ENCODE measurements around the gene MTCH2. TPM values are rescaled to one million over a fixed set of nuclear protein-coding genes. Genes with fewer than 3 reads are reported as not detected.
"Not testable (repeated sequence)": the region's sequence is repeated elsewhere in the genome, so short reads cannot be mapped to it uniquely, and the experiment has no call there.

The MTCH2 gene
- total RNA-seq, 1 experiment from 2014 or later: 138 TPM

- H3K27me3 ChIP-seq (ENCODE audit: insufficient read depth, low read length): no peaks in the 10 kb centered on the region
- H3K79me2 ChIP-seq (ENCODE audit: insufficient read depth, low read length): no peaks in the 10 kb centered on the region
- TF ChIP-seq TCF7L2 (IDR thresholded peaks at IDR 0.05; ENCODE audit: borderline replicate concordance, extremely low read depth, insufficient read depth, insufficient read length) (no peak), EZH2phosphoT487 (IDR thresholded peaks at IDR 0.05; ENCODE audit: borderline replicate concordance) (no peak), SIN3A (IDR thresholded peaks at IDR 0.05; ENCODE audit: low read depth) (no peak), EZH2 (IDR thresholded peaks at IDR 0.05) (no peak), MAX (IDR thresholded peaks at IDR 0.05) (no peak), POLR2A (IDR thresholded peaks at IDR 0.05; ENCODE audit: borderline replicate concordance, extremely low read depth, insufficient read depth, insufficient read length) (no peak), FOSL1 (IDR thresholded peaks at IDR 0.05; ENCODE audit: low read depth) (no peak), SRF (IDR thresholded peaks at IDR 0.05; ENCODE audit: low read depth) (no peak), ZNF274 (IDR thresholded peaks at IDR 0.05; ENCODE audit: low read depth, low read length) (no peak), REST (IDR thresholded peaks at IDR 0.05; ENCODE audit: low read depth) (no peak), CEBPB (IDR thresholded peaks at IDR 0.05; ENCODE audit: low read depth) (no peak), SP1 (IDR thresholded peaks at IDR 0.05; ENCODE audit: low read depth) (no peak), POLR2AphosphoS5 (IDR thresholded peaks at IDR 0.05; ENCODE audit: low read depth, low read length) (no peak)
- no TSS peak for BruUV-seq (replicated peaks)
- H3K9ac ChIP-seq (ENCODE audit: low read length): no peak overlapping the region
- H3K9me2 ChIP-seq (ENCODE audit: insufficient read depth): 0 out of 2 replicates have a peak, but pooled peaks cover 4% of the 10 kb centered on the region
- H3K4me2 ChIP-seq (ENCODE audit: low read length): no peak overlapping the region
- ATAC-seq (no peak), DNase-seq (ENCODE audit: low read depth, low spot score) (no peak)
- H3K36me3 ChIP-seq (ENCODE audit: control insufficient read depth in 1 of 2, insufficient read depth in 2 of 2, low read length in 2 of 2): no peaks in the 10 kb centered on the region
- H3K9me3 ChIP-seq (ENCODE audit: control insufficient read depth in 1 of 2, insufficient read depth in 1 of 2, low read depth in 1 of 2, low read length in 2 of 2): no peaks in the 10 kb centered on the region
- intact Hi-C loops (cut with micrococcal nuclease): no loop called here
- ChIA-PET RAD21 (ENCODE audit: low non-redundant PET in 1 of 2, low total read pairs in 2 of 2, uncharacterized antibody in 2 of 2, unreplicated experiment in 2 of 2) (no interaction called here), POLR2A (no interaction called here), CTCF (no interaction called here)
- H4K20me1 ChIP-seq (ENCODE audit: insufficient read depth): no peaks in the 10 kb centered on the region
- H3K27ac ChIP-seq (ENCODE audit: low read depth, low read length): no peak overlapping the region
- no peak overlapping the region for H3K4me3 ChIP-seq (replicated peaks in 1 of 2; ENCODE audit: low read depth in 1 of 2, low read length in 2 of 2)
- no peak overlapping the region for H2AFZ ChIP-seq (ENCODE audit: low read depth, low read length, poor library complexity, severe bottlenecking)
- no peaks in the 10 kb centered on the region for H3K4me1 ChIP-seq (ENCODE audit: control insufficient read depth in 1 of 2, insufficient read depth in 2 of 2, low read length in 2 of 2)
Measured at GRCh38 chr11:47688111-47688510, 45.8 kb upstream of the MTCH2 start.

DNA sequence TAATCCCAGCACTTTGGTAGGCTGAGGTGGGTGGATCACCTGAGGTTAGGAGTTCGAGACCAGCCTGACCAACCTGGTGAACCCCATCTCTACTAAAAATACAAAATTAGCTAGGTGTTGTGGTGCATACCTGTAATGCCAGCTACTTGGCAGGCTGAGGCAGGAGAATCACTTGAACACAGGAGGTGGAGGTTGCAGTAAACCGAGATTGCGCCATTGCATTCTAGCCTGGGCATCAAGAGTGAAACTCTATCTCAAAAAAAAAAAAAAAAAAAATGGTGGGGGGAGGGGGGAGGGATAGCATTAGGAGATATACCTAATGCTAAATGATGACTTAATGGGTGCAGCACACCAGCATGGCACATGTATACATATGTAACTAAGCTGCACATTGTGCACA, 44.3 kb upstream of the MTCH2 start:
- H4K20me1 ChIP-seq (ENCODE audit: insufficient read depth); H3K79me2 ChIP-seq (ENCODE audit: insufficient read depth, low read length); H3K9ac ChIP-seq (ENCODE audit: low read length); H3K27me3 ChIP-seq (ENCODE audit: insufficient read depth, low read length); CTCF ChIA-PET; H3K9me2 ChIP-seq (ENCODE audit: insufficient read depth); H3K4me2 ChIP-seq (ENCODE audit: low read length); H3K27ac ChIP-seq (ENCODE audit: low read depth, low read length); H3K4me1 ChIP-seq (ENCODE audit: control insufficient read depth in 1 of 2, insufficient read depth in 2 of 2, low read length in 2 of 2); RAD21 ChIA-PET (ENCODE audit: low non-redundant PET in 1 of 2, low total read pairs in 2 of 2, uncharacterized antibody in 2 of 2, unreplicated experiment in 2 of 2); DNase-seq (ENCODE audit: low read depth, low spot score); H2AFZ ChIP-seq (ENCODE audit: low read depth, low read length, poor library complexity, severe bottlenecking); BruUV-seq (replicated peaks); POLR2A ChIA-PET; H3K36me3 ChIP-seq (ENCODE audit: control insufficient read depth in 1 of 2, insufficient read depth in 2 of 2, low read length in 2 of 2); H3K4me3 ChIP-seq (replicated peaks in 1 of 2; ENCODE audit: low read depth in 1 of 2, low read length in 2 of 2); ATAC-seq; H3K9me3 ChIP-seq (ENCODE audit: control insufficient read depth in 1 of 2, insufficient read depth in 1 of 2, low read depth in 1 of 2, low read length in 2 of 2); intact Hi-C loops (cut with micrococcal nuclease): not testable (repeated sequence)

Measured in HCT116 (cell line).